ENCODE data around the gene PPDPF. TPM values are rescaled to one million over a fixed set of nuclear protein-coding genes. Genes with fewer than 3 reads are reported as not detected.
"Not testable (repeated sequence)": the region's sequence is repeated elsewhere in the genome, so short reads cannot be mapped to it uniquely, and the experiment has no call there.

The PPDPF gene
- polyA plus RNA-seq, 4 donors, result 159 to 425 (median 233) TPM

GRCh38 chr20:63546956-63547724 lies 26.6 kb downstream of the PPDPF start:
- DNase-seq (ENCODE audit: low read depth in 4 of 4, low spot score in 3 of 4), result no peak

DNA sequence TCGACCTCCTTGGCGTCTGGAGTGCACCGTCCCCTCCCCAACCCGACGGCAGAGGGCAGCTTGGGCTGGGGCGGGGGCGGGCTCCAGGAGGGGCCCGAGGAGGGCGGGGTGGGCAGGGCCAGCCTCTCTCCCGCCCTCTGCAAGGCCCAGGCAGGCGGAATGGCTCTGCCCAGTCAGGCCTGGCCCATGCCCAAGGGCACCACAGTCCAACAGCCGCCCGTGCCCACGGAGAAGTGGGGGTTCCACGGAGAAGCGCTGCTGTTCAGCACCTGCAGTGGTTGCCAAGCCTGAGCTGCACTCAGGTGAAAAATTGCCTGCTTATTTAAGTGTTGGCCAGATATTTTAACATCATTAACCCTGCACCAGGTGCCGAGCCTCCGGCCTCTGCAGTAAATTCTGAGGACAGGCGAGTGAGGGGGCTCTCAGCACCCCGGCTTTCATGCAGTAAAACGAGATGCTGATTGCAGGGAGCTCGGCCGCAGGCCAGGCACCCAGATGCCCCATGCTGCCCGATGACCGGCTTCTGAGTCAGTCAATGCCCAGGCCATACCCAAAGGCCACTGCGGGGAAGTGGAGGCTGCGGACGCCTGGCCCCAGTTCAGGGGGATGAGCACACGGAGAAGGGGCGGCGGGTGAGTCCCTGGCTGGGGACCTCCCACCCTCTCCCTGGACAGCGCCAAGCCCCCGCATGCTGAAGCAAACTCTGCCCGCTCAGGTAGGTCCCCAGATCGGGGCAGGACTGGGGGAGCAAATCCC lies 27.3 kb downstream of the PPDPF start, which contains the start of gene SRMS:
Gene SRMS, minus strand, starts transcription at position 25 of the 756 bp plus-strand sequence. CDS start 286 bp downstream, outside the sequence.
- DNase-seq (ENCODE audit: low read depth in 4 of 4, low spot score in 3 of 4), result no peak

GRCh38 chr20:63548542-63548941 lies 28.0 kb downstream of the PPDPF start:
- no peak for DNase-seq (ENCODE audit: low read depth in 4 of 4, low spot score in 3 of 4)

DNA sequence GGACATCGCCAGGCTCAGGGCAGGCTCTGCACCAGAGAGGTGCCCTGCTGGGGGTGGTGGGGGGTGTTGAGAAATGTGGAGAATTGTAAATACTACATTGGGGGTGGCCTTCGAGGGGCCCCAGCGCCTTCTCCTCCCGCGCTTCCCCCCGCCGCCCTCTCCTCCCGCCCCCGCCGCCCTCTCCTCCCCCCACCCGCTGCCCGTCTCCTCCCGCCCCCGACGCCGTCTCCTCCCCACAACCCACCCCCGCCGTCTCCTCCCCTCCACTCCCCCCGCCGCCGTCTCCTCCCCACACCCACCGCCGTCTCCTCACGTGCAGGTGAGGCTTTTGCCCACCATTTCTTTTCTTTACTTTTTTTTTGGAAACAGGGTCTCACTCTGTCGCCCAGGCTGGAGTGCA lies 28.5 kb downstream of the PPDPF start:
- no peak for DNase-seq (ENCODE audit: low read depth in 4 of 4, low spot score in 3 of 4)

GRCh38 chr20:63549679-63550282 lies 29.2 kb downstream of the PPDPF start:
- no peak for DNase-seq (ENCODE audit: low read depth in 4 of 4, low spot score in 3 of 4)

DNA sequence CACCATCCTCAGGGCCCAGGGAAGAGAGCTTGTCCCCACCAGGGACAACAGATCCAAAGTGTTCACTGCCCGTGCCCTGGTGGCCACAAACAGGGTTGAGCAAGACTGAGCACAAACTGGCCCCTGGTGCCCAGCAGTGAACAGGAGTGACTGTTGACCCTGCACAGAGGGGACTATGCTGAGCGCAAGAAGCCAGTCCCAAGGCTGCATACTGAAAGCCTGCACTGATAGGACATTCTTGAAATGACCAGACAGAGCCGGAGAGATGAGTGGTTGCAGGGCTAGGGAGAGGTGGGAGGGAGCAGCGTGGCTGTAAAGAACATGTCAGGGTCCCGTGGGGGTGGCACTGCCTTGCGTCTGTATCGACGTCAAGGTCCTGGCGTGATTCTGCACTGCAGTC lies 30.5 kb downstream of the PPDPF start:
- DNase-seq (ENCODE audit: low read depth in 4 of 4, low spot score in 3 of 4), result no peak

DNA sequence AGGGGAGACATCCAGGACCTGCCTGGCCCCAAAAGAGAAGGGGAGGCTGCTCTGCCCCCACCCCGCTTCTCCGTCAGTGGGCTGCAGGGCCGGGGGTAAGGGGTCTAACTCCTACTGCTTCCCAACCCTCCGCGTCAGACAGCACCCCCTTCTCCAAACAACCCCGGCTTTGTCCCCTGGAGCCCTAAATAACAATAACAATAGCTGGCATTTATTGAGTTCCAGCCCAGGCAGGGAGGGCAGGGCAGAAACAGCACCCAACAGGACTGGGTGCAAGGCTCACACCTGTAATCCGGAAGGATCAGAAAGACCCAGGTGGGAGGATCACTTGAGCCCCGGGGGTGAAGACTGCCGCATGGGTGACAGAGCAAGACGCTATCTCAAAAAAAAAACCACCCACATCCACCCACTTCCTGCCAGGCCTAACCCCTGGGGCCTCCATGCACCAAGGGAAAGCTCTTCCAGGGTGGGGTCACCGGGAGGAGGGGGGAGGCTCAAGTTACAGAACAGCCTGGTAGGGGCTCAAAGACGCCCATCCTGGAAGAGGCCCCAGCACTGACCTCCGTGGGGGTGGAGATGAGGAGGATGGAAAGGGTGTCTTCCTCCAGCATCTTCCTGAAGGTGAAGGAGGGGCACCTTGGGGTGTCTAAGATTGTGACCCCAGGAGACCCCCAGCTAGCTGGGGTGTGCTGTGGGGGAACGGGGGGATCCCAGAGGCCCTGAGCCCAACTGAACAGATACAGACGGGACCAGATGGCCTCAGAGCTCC lies 32.1 kb downstream of the PPDPF start:
- DNase-seq (ENCODE audit: low read depth in 4 of 4, low spot score in 3 of 4), result no peak

DNA sequence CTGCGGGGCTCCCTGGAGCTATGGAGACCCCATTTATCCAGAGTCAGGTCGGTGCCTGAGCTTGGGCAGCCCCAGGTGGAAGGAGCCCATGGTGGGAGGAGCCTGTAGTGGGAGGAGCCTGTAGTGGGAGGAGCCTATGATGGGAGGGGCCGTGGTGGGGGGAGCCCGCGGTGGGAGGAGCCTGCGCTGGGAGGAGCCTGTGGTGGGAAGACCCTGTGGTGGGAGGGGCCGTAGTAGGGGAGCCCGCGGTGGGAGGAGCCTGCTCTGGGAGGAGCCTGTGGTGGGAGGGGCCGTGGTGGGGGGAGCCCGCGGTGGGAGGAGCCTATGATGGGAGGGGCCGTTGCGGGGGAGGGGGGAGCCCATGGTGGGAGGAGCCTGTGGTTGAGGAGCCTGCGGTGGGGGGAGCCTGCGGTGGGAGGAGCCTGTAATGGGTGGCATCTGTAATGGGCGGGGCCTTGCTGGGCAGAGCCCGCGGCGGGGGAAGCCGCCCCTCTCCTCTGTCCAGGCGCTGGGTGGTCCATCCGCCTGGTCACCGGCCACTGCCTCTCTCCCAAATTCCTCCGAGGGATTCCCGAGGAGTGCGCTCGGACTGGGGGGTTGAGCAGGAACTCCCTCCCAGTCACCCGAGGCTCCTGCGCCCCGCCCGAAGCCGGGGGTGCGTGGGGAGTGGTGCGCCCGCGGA lies 32.8 kb downstream of the PPDPF start:
- no peak for DNase-seq (ENCODE audit: low read depth in 4 of 4, low spot score in 3 of 4)

GRCh38 chr20:63553933-63554290 lies 33.3 kb downstream of the PPDPF start, which contains the start of gene FNDC11:
Gene FNDC11 (plus strand): TSS chr20:63554159. CDS start chr20:63555664, 1,505 bp downstream.
- DNase-seq (ENCODE audit: low read depth in 4 of 4, low spot score in 3 of 4), result no peak

DNA sequence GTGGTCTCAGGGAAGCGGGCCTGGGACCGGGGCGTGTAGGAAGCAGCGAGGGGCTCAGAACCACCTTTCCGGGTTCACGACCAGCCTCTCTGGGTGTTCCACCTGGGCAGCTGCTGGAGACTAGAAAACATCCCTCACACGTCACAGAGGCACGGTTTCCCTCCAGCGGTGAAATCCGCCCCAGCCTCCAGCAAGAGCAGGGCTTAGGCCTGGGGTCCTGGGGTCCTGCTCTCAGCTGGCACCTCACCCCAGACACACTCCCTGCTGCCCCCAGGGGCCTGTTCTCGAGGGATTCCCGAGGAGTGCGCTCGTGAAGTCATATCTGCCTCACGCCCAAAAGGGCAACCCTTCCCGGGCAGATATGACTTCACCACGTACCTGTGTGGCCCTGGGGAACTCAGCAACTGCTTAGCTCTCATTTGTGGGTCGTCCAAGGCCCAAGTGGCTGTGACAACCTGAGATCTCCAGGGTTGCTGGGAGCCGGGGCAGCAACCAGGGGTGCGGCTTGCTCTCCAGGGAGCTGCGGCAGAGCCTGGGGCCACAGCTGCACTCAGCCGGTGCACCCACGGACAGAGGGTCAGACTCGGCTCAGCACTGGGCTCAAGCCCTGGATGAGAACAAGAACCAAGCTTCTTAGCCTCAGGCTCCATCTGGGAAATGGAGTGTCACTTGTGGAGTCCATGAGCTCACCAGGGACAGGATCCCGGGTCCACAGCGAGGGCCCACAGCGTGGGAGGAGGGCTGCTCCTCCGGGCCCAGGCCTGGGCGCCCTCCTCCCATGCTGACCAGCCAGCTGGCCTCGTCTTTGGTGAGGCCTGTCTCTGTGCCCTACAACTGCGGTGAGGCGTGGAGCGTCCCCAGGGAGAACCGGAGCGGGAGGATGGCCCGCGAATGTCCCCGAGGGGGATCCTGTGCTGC lies 34.1 kb downstream of the PPDPF start:
- no peak for DNase-seq (ENCODE audit: low read depth in 4 of 4, low spot score in 3 of 4)

DNA sequence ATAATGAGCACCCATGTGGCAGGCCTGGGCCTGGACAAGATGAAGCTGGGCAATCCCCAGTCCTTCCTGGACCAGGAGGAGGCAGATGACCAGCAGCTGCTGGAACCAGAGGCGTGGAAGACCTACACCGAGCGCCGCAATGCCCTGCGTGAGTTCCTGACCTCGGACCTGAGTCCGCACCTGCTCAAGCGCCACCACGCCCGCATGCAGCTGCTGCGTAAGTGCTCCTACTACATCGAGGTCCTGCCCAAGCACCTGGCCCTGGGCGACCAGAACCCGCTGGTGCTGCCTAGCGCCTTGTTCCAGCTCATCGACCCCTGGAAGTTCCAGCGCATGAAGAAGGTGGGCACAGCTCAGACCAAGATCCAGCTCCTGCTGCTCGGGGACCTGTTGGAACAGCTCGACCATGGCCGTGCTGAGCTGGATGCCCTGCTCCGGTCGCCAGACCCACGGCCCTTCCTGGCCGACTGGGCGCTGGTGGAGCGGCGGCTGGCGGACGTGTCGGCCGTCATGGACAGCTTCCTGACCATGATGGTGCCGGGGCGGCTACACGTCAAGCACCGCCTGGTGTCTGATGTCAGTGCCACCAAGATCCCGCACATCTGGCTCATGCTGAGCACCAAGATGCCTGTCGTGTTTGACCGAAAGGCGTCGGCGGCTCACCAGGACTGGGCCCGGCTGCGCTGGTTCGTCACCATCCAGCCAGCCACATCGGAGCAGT lies 35.3 kb downstream of the PPDPF start:
- DNase-seq (ENCODE audit: low read depth in 4 of 4, low spot score in 3 of 4), result no peak

DNA sequence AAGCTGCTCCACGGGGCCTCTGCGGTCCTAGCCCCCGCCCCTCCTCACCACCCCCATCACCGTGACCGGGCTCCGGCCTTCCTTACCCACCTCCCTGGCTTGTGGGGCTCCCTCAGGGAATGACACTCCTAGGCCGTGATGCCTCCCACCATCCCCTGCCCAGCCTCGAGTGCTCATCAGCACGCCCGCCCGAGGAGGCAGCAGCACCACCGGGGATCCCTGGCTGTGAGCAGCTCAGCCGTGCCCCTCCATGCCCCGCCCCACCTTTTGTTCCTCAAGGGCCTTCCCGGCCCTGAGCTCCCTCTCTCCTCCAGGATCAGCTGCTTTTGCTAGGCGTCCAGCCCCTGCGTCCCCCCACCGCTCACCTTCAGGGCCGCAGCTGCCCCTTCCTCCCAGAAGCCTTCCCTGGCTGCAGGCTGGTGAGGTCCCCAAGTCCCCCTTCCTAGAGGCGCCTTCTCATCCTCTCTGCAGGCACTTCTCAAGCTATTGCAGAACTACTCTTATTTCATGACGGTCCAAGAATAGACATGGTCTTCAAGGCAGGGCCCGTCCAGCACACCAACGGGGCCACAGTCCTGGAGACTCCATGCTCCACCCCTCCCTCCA lies 36.4 kb downstream of the PPDPF start:
- no peak for DNase-seq (ENCODE audit: low read depth in 4 of 4, low spot score in 3 of 4)

DNA sequence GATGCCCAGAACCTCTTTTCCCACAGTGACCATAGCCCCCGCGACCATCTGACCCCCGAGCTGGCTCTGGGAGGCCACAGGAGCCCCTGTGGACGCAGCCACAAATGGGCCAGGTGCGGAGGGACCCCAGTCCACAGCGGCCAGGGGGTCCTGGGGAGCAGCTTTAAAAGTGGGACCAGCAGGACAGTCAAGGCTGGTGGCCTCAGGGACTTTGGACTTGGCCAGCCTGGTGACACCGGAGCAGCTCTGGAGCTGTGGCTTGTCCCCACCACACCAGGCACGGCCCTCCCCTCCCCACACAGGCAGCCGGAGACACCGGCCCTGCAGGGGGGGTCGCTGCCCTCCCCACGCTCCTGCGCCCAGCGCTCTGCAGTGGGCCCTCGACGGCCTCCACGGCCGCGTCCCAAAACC lies 36.9 kb downstream of the PPDPF start:
- no peak for DNase-seq (ENCODE audit: low read depth in 4 of 4, low spot score in 3 of 4)

- no peak for DNase-seq (ENCODE audit: low read depth in 4 of 4, low spot score in 3 of 4)
Measured at GRCh38 chr20:63558804-63559484, 38.4 kb downstream of the PPDPF start.

- not testable (repeated sequence) for DNase-seq (ENCODE audit: low read depth in 4 of 4, low spot score in 3 of 4)
Measured at GRCh38 chr20:63559485-63560332, 39.1 kb downstream of the PPDPF start.

DNA sequence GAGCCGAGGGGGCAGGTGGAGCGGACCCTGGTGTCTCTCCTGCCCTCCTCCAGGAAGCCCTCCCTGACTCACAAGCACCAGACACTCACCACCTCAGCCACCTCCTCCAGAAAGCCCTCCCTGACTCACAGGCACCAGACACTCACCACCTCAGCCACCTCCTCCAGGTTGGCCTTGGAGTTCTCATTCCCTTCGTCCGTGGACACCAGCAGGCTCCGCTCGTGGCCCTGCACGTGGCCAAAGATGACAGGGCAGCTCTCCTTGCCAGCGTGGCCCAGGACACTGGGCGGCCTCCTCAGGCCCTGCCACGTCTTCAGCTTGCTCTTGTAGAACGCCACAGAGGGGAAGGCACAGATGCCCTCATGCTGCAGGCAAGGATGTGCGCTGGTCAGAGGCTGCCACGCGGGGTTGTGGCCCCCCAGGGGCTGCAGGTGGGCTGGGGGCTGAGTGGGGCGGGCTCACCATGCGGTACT lies 39.8 kb downstream of the PPDPF start:
- no peak for DNase-seq (ENCODE audit: low read depth in 4 of 4, low spot score in 3 of 4)
